SK-N-SH treated with all-trans-retinoic acid at 6 μM for 48 hours (cell line): ENCODE data around the gene LIFR.
A peak's percentile ranks its signal among the peaks of the same experiment; 100 is the strongest.

ENCODE experiments used
- ATAC-seq: fragments of 200-7000 bp; cut with Tn5 transposase; 3 replicates; pipeline ENCODE4 v1.9.1; 2020; ENCODE audit warnings: mild to moderate bottlenecking, moderate library complexity
- ARNTL ChIP-seq: fragments of 450-650 bp; formaldehyde crosslinking; IDR thresholded peaks from 2 replicates; pipeline ENCODE4 v1.5.0; 2020; ENCODE audit warnings: low read depth, mild to moderate bottlenecking, moderate library complexity, borderline replicate concordance
- BACH2 ChIP-seq: fragments of 250-450 bp; sonication (Bioruptor Pico); IDR thresholded peaks from 2 replicates; pipeline ENCODE4 v1.9.0; 2021; ENCODE audit warnings: mild to moderate bottlenecking, borderline replicate concordance
- CSDC2 ChIP-seq: fragments of 250-450 bp; sonication (Bioruptor Pico); IDR thresholded peaks from 2 replicates; pipeline ENCODE4 v1.5.0; 2020; ENCODE audit warnings: mild to moderate bottlenecking, moderate library complexity
- ESRRG ChIP-seq: fragments of 250-450 bp; sonication (Bioruptor Pico); IDR thresholded peaks from 2 replicates; pipeline ENCODE4 v1.6.1; 2021; ENCODE audit warnings: mild to moderate bottlenecking
- GLIS3 ChIP-seq: fragments of 250-450 bp; sonication (Bioruptor Pico); IDR thresholded peaks from 2 replicates; pipeline ENCODE4 v1.5.0; 2020; ENCODE audit warnings: mild to moderate bottlenecking, moderate library complexity
- ISL1 ChIP-seq: fragments of 250-450 bp; sonication (Bioruptor Pico); IDR thresholded peaks from 2 replicates; pipeline ENCODE4 v2.1.2; 2022; ENCODE audit warnings: mild to moderate bottlenecking, moderate library complexity
- OSR1 ChIP-seq: fragments of 250-450 bp; sonication (Bioruptor Pico); IDR thresholded peaks from 2 replicates; pipeline ENCODE4 v1.8.0; 2022; ENCODE audit warnings: moderate library complexity, mild to moderate bottlenecking, inconsistent platforms
- PPARA ChIP-seq: fragments of 250-450 bp; sonication (Bioruptor Pico); IDR thresholded peaks from 2 replicates; pipeline ENCODE4 v1.5.0; 2020; ENCODE audit warnings: mild to moderate bottlenecking, borderline replicate concordance
- SNAI2 ChIP-seq: fragments of 250-450 bp; sonication (Bioruptor Pico); IDR thresholded peaks from 2 replicates; pipeline ENCODE4 v1.5.0; 2020; ENCODE audit warnings: mild to moderate bottlenecking, moderate library complexity
- TCF4 ChIP-seq: fragments of 250-450 bp; sonication (Bioruptor Pico); IDR thresholded peaks from 2 replicates; pipeline ENCODE4 v1.8.0; 2021; ENCODE audit warnings: mild to moderate bottlenecking, moderate library complexity, borderline replicate concordance
- TOX ChIP-seq: fragments of 250-450 bp; sonication (Bioruptor Pico); IDR thresholded peaks from 2 replicates; pipeline ENCODE4 v1.8.0; 2021; ENCODE audit warnings: mild to moderate bottlenecking, moderate library complexity, borderline replicate concordance
- ZFP3 ChIP-seq: fragments of 250-450 bp; sonication (Bioruptor Pico); IDR thresholded peaks from 2 replicates; pipeline ENCODE4 v1.5.0; 2020; ENCODE audit warnings: mild to moderate bottlenecking, moderate library complexity
- ZFP30 ChIP-seq: fragments of 450-650 bp; formaldehyde crosslinking; IDR thresholded peaks from 2 replicates; pipeline ENCODE4 v1.5.0; 2022; ENCODE audit warnings: mild to moderate bottlenecking, moderate library complexity
- ZNF8 ChIP-seq: fragments of 450-650 bp; formaldehyde crosslinking; IDR thresholded peaks from 2 replicates; pipeline ENCODE4 v1.5.0; 2020; ENCODE audit warnings: mild to moderate bottlenecking, moderate library complexity
- TF ChIP-seq, protein P1 (sequence below): fragments of 250-450 bp; sonication (Bioruptor Pico); IDR thresholded peaks from 2 replicates; pipeline ENCODE4 v1.5.1; 2020; ENCODE audit warnings: low read depth, mild to moderate bottlenecking, moderate library complexity
- TF ChIP-seq, protein P2 (sequence below): fragments of 250-450 bp; sonication (Bioruptor Pico); IDR thresholded peaks from 2 replicates; pipeline ENCODE4 v1.8.0; 2021; ENCODE audit warnings: low read depth, mild to moderate bottlenecking, moderate library complexity, borderline replicate concordance
- TF ChIP-seq, protein P3 (sequence below): fragments of 250-450 bp; sonication (Bioruptor Pico); IDR thresholded peaks from 2 replicates; pipeline ENCODE4 v1.5.0; 2020; ENCODE audit warnings: mild to moderate bottlenecking, moderate library complexity
- TF ChIP-seq, protein P4 (sequence below): fragments of 250-450 bp; sonication (Bioruptor Pico); IDR thresholded peaks from 2 replicates; pipeline ENCODE4 v1.8.0; 2020; ENCODE audit warnings: mild to moderate bottlenecking, moderate library complexity, borderline replicate concordance
- TF ChIP-seq, protein P5 (sequence below): fragments of 250-450 bp; sonication (Bioruptor Pico); IDR thresholded peaks from 2 replicates; pipeline ENCODE4 v1.5.1; 2021; ENCODE audit warnings: mild to moderate bottlenecking, moderate library complexity

Gene LIFR

DNA sequence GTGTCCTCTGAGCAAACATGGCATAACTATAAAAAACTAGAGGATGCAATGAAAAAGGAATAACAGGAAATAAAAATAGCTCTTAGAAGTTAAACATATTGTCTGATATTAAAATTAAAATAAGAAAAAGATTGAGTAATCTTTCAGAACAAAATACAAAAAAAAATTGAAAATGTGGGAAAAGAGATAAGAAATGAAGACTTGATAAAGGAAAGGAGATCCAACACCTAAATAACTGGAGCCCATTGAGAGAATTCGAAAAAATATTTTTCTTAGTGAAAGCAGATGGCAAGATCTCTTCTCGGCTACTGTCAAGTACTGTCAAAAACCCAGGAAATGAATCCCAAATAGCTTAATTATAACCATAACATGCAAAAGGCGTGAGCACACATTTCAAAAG, 24.9 kb downstream of the LIFR start (continued):
- TF ChIP-seq, protein P1, sequence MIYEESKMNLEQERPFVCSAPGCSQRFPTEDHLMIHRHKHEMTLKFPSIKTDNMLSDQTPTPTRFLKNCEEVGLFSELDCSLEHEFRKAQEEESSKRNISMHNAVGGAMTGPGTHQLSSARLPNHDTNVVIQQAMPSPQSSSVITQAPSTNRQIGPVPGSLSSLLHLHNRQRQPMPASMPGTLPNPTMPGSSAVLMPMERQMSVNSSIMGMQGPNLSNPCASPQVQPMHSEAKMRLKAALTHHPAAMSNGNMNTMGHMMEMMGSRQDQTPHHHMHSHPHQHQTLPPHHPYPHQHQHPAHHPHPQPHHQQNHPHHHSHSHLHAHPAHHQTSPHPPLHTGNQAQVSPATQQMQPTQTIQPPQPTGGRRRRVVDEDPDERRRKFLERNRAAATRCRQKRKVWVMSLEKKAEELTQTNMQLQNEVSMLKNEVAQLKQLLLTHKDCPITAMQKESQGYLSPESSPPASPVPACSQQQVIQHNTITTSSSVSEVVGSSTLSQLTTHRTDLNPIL (CRISPR knock-in tag) = no peak
- TF ChIP-seq, protein P2, sequence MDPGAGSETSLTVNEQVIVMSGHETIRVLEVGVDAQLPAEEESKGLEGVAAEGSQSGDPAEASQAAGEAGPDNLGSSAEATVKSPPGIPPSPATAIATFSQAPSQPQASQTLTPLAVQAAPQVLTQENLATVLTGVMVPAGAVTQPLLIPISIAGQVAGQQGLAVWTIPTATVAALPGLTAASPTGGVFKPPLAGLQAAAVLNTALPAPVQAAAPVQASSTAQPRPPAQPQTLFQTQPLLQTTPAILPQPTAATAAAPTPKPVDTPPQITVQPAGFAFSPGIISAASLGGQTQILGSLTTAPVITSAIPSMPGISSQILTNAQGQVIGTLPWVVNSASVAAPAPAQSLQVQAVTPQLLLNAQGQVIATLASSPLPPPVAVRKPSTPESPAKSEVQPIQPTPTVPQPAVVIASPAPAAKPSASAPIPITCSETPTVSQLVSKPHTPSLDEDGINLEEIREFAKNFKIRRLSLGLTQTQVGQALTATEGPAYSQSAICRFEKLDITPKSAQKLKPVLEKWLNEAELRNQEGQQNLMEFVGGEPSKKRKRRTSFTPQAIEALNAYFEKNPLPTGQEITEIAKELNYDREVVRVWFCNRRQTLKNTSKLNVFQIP = no peak
- no peak for TF ChIP-seq ZNF8

DNA sequence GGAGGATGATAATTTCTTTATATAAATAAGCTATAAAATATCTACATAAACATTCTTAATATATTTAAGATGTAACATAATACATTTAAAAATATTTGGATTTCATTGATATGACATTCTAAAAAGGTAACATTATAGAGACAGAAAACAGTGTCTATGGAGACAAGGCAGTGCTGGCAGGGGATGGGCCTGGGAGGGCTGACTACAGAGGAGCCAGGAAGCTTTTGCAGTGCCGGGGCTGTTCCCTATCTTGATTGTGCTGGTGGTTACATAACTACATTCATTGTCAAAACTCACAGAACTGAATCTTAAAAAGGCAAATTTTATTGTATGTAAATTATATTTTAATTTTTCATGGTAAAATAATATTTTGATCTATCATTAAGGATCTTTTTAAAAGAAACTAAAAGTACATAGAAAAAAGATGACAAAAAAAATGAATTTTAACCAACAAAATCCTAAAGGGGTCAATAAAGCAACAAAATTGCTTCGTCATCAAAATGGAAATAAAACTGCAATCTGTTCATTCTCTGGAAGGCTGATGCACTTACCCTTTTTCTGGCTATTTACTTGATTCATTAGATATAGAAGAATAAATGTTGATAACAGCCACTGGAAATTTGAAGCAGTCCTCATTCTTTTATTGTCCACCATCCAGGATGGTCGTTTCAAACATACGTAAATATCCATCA, 26.3 kb downstream of the LIFR start:
- peak; percentile 53; the same call in 1 of the 3 replicates for ATAC-seq
- TF ChIP-seq TOX = no peak
- TF ChIP-seq ISL1 (CRISPR knock-in tag) = no peak
- TF ChIP-seq ZFP3 (CRISPR knock-in tag) = no peak
- TF ChIP-seq PPARA (CRISPR knock-in tag) = no peak
- TF ChIP-seq ESRRG (CRISPR knock-in tag) = no peak
- no peak for TF ChIP-seq BACH2 (CRISPR knock-in tag)
- TF ChIP-seq, protein P3, sequence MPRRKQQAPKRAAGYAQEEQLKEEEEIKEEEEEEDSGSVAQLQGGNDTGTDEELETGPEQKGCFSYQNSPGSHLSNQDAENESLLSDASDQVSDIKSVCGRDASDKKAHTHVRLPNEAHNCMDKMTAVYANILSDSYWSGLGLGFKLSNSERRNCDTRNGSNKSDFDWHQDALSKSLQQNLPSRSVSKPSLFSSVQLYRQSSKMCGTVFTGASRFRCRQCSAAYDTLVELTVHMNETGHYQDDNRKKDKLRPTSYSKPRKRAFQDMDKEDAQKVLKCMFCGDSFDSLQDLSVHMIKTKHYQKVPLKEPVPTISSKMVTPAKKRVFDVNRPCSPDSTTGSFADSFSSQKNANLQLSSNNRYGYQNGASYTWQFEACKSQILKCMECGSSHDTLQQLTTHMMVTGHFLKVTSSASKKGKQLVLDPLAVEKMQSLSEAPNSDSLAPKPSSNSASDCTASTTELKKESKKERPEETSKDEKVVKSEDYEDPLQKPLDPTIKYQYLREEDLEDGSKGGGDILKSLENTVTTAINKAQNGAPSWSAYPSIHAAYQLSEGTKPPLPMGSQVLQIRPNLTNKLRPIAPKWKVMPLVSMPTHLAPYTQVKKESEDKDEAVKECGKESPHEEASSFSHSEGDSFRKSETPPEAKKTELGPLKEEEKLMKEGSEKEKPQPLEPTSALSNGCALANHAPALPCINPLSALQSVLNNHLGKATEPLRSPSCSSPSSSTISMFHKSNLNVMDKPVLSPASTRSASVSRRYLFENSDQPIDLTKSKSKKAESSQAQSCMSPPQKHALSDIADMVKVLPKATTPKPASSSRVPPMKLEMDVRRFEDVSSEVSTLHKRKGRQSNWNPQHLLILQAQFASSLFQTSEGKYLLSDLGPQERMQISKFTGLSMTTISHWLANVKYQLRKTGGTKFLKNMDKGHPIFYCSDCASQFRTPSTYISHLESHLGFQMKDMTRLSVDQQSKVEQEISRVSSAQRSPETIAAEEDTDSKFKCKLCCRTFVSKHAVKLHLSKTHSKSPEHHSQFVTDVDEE = no peak
- TF ChIP-seq, protein P4, sequence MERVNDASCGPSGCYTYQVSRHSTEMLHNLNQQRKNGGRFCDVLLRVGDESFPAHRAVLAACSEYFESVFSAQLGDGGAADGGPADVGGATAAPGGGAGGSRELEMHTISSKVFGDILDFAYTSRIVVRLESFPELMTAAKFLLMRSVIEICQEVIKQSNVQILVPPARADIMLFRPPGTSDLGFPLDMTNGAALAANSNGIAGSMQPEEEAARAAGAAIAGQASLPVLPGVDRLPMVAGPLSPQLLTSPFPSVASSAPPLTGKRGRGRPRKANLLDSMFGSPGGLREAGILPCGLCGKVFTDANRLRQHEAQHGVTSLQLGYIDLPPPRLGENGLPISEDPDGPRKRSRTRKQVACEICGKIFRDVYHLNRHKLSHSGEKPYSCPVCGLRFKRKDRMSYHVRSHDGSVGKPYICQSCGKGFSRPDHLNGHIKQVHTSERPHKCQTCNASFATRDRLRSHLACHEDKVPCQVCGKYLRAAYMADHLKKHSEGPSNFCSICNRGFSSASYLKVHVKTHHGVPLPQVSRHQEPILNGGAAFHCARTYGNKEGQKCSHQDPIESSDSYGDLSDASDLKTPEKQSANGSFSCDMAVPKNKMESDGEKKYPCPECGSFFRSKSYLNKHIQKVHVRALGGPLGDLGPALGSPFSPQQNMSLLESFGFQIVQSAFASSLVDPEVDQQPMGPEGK = no peak
- no peak for TF ChIP-seq OSR1 (CRISPR knock-in tag)
- TF ChIP-seq TCF4 = no peak

DNA sequence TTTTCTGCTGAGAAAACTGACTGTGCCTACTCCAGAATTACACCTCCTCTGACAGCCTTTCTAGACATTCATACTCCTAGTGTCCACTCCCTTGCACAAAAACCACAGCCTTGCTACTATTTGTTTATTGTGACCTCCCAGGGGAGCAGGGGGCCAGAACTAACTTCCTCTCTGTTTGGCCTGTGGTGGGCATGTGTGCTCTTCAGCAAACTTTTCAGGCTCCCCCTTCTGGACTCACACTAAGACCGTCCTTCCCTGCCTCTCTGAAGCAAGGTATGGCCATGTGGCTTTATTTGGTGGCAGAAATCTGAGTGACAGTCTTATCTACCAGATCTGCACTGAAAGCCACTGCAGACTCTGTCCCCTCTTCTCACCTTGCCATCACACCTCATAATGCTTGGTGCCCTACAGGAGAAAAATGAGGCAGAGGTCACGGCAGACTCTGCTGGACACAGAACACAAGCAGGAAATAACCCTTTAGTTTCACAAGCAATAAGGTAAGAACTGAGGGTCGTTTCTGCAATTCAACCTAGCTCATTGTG, 28.2 kb downstream of the LIFR start:
- TF ChIP-seq ZFP30 (CRISPR knock-in tag) = no peak
- TF ChIP-seq, protein P3 = no peak
- no peak for TF ChIP-seq ARNTL (CRISPR knock-in tag)
- no peak for TF ChIP-seq TCF4
- no peak for TF ChIP-seq GLIS3 (CRISPR knock-in tag)
- no peak for TF ChIP-seq ISL1 (CRISPR knock-in tag)
- TF ChIP-seq CSDC2 (CRISPR knock-in tag) = no peak
- ATAC-seq = no peak

DNA sequence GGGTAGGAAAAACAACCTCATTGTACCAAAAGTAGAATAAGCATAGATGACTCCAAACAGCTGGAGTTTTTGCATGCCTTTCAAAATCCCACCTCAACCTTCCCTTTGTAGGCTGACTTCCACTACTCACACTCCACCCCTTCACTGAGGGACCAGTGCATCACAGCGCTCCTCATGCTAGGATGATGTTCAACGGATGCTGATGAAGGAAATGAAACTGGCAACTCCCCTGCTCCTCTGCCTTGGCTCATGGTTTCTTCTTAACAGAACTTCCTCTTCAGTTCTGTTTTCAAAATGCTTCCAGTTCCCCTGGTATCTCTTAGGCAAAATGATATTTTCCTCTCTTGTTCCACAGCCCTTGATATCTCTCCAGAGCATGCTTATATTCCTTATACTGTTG, 29.0 kb downstream of the LIFR start:
- ATAC-seq = no peak
- TF ChIP-seq CSDC2 (CRISPR knock-in tag) (no peak), PPARA (CRISPR knock-in tag) (no peak), ZFP30 (CRISPR knock-in tag) (no peak), TCF4 (no peak), SNAI2 (CRISPR knock-in tag) (no peak), ZFP3 (CRISPR knock-in tag) (no peak), BACH2 (CRISPR knock-in tag) (no peak), TOX (no peak), ISL1 (CRISPR knock-in tag) (no peak)
- TF ChIP-seq, protein P1 (CRISPR knock-in tag) = no peak
- TF ChIP-seq, protein P5, sequence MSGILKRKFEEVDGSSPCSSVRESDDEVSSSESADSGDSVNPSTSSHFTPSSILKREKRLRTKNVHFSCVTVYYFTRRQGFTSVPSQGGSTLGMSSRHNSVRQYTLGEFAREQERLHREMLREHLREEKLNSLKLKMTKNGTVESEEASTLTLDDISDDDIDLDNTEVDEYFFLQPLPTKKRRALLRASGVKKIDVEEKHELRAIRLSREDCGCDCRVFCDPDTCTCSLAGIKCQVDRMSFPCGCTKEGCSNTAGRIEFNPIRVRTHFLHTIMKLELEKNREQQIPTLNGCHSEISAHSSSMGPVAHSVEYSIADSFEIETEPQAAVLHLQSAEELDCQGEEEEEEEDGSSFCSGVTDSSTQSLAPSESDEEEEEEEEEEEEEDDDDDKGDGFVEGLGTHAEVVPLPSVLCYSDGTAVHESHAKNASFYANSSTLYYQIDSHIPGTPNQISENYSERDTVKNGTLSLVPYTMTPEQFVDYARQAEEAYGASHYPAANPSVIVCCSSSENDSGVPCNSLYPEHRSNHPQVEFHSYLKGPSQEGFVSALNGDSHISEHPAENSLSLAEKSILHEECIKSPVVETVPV (CRISPR knock-in tag) = no peak
